22Rv1 (cell line): ENCODE results near the gene IL17RB.

Experiments
- H3K27ac ChIP-seq: fragments of 450-650 bp; 2 replicates; pipeline ENCODE4 v1.5.1; 2017
- CTCF ChIP-seq: fragments of 450-650 bp; IDR thresholded peaks from 2 replicates; pipeline ENCODE4 v1.5.1; 2017; ENCODE audit warnings: mild to moderate bottlenecking
- ZFX ChIP-seq: fragments of 450-650 bp; IDR thresholded peaks from 2 replicates; pipeline ENCODE4 v1.6.1; 2017; ENCODE audit warnings: antibody characterized with exemption, borderline replicate concordance

Gene IL17RB

DNA sequence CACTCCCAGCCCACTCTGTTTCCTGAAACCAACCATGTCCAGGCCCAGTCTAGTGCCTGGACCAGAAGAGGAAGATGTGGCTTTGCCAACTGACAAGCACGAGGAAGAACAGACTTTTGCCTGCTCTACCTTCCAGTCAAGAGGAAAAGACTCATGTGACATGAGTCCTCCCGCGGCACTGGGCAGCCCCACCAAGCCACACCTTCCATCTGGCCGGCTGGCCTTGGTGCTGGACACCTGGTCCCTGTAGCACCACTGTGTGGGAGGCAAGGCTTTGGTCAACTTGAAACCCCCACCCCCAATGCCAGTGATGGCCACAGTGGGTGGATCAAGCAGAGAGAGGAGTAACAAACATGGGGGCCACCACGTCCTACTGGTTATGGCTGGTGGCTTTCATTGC lies 12.7 kb upstream of the IL17RB start:
- TF ChIP-seq CTCF (no peak), ZFX (no peak)

GRCh38 chr3:53834429-53835095 lies 11.8 kb upstream of the IL17RB start:
- no peak overlapping the region for H3K27ac ChIP-seq
- TF ChIP-seq CTCF (no peak), ZFX (no peak)

More for the DNA sequence above, 12.7 kb upstream of the IL17RB start:
- H3K27ac ChIP-seq: no peak overlapping the region

DNA sequence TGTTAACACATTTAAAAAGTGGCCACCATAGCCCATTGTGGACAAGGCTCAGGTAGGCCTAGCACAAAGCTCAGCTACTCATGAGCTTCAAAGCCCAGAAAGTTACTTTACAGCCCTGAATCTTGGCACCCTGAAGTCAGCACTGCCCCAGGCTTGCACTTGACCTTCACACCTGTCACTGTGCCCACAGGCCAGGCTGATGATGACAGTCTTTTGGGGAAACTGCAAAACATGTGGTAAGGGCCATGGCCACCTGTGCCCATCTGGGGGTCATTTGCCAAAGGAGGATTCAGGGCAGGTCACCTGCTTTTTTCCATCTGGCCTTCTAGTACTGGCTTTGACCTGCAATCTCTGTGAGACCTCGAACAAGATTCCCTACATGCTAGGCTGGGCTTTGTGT lies 11.1 kb upstream of the IL17RB start:
- H3K27ac ChIP-seq: no peak overlapping the region
- TF ChIP-seq CTCF (no peak), ZFX (no peak)

DNA sequence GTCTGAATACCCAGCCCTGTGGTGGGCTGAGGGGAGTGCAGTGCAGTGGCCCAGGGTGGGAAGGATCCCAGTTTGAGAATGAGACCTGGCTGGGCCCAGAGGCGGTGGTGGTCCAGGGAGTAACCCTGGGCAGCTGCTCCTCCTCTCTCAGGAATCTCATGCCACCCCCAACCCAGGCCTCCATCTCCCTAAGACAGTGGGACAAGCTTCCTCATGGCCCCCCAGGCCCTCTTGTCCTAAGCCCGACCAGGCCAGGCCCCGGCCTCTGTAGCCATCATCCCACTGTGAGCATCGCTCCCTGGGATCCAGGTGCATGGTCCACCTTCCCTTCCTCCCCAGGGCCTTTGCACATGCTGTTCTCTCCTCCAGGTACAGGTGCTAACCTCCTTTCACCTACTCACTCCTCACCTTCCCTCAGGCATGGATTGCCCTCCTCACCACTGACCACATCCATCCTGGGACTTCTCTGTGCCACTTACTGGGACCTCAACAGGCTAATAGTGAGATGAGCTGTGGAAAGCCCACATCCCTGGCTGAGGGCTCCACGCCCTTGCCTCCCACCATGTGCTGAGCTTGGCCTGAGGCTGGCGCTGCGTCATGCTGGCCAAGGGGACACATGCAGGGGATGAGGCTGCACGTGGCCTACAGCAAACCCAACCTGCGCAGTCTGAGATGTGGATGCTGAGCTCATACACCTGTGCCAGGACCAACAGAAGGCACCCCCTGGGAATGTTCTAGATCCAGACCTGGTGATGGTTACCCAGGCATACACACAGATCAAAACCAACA lies 10.1 kb upstream of the IL17RB start:
- TF ChIP-seq CTCF (no peak), ZFX (no peak)
- no peak overlapping the region for H3K27ac ChIP-seq

GRCh38 chr3:53837331-53837730 lies 9.0 kb upstream of the IL17RB start:
- no peak for TF ChIP-seq CTCF
- no peak for TF ChIP-seq ZFX
- no peak overlapping the region for H3K27ac ChIP-seq

DNA sequence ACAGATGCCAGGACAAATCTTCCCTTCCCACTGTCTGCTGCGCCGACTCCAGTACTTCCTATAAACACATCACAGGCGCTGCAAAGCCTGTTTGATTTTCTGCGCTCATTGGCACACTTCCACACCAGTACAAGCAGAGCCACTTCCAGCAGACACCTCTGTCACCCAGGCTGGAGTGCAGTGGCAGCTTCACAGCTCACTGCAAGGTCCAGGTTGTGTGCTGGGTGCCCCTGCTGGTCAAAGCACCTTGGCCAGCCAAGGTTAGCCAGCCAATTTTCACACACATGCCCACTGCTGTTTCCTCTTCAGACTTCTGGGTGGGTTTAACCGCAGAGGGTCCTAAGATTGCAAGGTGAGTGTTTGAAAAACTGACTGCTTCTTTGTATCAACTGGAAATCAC lies 5.1 kb upstream of the IL17RB start:
- no peak for TF ChIP-seq ZFX
- TF ChIP-seq CTCF: peak; percentile 49

More for the DNA sequence above, 5.1 kb upstream of the IL17RB start:
- H3K27ac ChIP-seq: peak overlapping the region; percentile 89
